AG08395 (cell line): ENCODE measurements around the gene AXIN2.

Source experiments
- DNase-seq: peaks from one replicate; pipeline ENCODE4 v3.0.0; 2012; ENCODE audit warnings: mixed read lengths, low spot score

Gene AXIN2

DNA sequence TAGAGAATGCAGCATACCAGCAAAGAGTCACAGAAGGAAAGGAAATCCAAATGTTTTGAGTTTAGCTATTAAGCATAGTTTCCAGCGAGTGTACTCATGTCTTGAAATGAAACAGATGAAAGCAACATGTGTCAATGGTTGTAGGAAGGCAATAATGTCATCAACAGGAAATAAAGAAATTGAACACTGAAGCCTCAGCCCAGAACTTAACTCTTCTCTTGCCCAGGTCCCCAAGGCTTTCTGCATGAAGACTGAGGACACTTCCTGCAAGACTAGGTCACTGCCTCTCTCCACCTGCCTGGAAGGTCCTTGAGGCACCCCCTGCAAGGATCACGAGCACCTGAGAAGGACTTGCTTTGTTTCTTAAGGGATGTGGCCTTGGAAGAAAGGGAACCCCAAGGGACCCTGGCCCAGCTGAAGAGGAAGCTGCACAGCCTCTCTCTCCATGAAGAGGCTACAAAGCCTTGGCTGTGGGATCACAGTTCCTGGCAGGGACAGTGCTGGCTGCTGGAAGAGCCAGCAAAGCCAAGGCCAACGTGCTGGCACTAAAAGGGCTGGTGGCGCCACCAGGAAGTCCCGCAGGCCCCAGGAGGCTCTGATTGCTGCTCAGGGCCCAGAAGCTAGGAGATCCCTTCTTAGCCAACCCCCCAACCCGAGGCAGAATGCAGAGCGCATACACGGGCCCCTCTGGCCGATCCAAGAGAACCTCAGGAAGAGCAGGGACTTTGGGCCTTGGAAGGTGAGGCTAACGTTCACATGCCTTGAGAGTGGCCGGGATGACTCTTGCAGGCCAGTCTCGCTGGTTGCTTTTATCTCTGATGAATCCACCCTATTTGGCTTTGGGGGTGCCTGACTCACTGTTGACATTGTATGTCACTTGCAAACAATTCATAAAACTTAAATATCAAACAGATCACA lies 23.4 kb upstream of the AXIN2 start:
- peak; percentile 47 for DNase-seq

DNA sequence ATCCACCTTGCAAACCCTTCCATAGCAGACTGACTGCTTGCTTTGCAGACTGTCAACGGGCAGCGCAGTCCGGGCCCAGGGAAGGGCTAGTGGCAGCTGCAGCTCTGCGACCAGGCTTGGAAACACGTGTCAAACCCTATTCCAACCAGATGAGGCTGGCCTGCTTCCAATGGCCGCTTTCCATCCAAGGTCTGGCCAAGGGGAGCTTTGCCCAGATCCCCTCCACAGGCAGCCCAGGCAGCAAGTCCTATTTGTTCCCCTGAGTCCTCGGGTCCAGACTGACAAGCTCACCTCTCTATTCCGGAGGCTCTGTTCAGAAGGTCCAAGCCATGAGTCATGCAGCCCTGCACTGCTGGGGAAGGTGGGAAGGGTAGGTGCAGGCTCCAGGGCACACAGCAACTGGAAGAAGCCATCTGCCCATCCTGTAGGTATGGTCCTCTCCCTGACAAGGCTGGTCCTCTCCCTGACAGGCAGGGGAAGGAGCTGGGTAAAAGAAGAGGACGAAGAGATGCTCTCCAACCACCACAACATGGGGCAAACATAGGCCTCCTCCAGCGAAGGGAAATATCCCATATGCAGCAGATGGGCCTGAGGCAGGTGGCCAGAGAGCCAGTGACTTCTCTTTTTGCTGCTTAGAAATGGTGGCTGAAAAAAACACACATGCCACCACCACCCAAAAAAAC lies 22.6 kb upstream of the AXIN2 start:
- DNase-seq = no peak

DNA sequence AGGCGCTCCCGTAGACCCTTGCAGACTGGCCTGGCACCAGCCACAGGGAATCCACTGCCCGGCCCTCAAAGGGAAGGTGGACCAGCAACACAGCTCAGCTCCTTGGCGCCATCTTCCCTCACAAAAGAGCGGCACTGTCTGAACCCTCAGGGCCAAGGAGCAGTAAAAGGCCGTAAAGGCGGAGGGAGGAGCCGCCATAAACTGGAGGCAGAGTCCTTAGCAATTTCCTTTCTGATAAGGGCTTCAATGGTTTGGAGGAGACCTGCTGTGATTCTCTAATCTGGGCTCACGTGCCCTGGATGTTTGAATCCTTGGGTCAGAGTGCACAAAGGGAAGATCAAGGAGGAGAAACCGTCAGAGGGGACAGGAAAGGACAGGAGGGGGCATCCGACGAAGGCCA lies 15.5 kb upstream of the AXIN2 start:
- DNase-seq = no peak

DNA sequence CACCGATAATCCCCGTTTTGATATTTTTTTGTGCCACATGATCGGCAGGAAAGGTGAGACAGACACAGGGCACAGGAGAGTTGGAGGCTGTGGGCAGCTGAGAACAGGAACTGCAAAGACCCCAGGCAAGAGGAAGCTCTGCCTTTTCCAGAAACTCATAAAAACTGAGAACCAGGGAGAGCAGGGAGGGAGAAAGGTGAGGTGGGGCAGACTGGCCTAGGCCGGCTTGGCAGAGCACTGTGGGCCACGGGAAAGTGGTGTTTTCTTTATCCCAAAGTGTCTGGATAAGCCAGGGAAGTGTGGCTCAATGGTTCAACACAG lies 11.8 kb upstream of the AXIN2 start:
- no peak for DNase-seq

GRCh38 chr17:65572581-65573281 lies 11.3 kb upstream of the AXIN2 start:
- no peak for DNase-seq

DNA sequence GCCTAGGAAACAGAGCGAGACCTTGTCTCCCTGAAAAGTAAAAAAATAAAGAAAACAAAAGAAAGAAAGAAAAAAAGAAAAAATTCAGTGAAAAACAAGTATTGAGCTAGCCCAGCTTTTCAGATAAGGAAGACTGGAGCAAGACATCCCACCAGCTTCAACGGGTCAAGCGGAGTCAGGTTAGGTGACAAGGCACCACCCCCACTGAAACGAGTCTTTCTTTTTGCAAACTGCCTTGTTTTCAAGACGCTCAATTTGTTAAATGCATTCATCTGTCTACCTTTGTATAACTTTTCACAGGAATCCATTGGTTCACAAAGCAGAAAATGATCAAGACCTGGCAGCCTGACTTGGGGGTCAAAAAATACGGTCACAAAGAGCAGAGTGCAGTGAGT lies 10.7 kb upstream of the AXIN2 start:
- DNase-seq = no peak

DNA sequence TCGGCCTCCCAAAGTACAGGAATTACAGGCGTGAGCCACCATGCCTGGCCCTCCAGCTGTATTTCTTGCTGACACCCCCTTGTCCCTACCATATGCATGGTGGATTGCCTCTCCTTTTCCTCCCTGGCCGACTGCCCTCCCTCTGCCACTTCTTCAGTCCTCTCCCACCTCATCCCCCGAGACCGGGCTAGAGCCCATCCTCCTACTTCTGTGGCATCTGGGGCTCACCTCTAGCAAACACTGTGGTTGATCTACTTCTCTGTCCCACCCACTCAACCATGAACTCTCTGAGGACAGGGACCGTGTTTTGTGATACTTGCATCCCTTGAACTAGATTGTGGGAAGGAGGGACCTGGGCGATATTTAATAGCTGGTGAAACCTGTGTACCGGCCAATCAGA lies 7.5 kb upstream of the AXIN2 start:
- no peak for DNase-seq

DNA sequence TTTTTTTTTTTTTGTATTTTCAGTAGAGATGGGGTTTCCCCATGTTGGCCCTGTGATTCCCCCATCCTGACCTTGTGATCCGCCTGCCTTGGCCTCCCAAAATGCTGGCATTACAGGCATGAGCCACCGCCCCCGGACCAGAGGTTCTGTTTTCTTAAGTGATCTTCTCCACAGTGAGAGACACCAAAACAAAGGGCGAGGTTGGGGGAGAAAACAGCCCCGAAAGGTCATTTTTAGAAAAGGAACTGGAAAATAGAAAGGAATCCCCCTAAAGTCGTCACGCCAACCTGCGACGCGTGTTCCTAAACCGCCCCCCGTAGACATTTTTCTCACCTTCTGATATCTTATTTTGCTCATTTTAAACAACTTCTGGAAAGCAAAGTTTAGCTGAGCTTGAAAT lies 6.1 kb upstream of the AXIN2 start:
- no peak for DNase-seq

DNA sequence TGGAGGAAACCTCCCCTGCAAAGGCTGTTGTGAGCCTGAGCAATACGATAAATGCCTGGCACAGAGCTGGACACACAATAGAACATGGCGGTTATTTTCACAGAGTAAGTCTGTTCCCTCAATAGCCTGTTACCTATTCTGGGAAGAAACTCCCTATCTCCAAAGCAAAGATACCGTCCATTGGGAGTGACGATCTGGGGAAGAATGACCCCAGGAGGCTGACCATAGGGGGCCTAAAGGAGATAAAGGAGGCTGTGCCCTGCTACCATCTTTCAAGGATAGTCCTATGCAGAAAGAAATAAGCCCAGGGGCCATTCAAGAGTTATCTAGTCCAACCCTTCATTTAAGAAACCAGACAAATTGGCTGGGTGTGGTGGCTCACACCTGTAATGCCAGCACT lies 4.1 kb upstream of the AXIN2 start:
- DNase-seq = no peak

- no peak for DNase-seq
Measured at GRCh38 chr17:65564793-65565192, 3.3 kb upstream of the AXIN2 start.

GRCh38 chr17:65562206-65562531 lies 721 bp upstream of the AXIN2 start:
- DNase-seq = no peak

DNA sequence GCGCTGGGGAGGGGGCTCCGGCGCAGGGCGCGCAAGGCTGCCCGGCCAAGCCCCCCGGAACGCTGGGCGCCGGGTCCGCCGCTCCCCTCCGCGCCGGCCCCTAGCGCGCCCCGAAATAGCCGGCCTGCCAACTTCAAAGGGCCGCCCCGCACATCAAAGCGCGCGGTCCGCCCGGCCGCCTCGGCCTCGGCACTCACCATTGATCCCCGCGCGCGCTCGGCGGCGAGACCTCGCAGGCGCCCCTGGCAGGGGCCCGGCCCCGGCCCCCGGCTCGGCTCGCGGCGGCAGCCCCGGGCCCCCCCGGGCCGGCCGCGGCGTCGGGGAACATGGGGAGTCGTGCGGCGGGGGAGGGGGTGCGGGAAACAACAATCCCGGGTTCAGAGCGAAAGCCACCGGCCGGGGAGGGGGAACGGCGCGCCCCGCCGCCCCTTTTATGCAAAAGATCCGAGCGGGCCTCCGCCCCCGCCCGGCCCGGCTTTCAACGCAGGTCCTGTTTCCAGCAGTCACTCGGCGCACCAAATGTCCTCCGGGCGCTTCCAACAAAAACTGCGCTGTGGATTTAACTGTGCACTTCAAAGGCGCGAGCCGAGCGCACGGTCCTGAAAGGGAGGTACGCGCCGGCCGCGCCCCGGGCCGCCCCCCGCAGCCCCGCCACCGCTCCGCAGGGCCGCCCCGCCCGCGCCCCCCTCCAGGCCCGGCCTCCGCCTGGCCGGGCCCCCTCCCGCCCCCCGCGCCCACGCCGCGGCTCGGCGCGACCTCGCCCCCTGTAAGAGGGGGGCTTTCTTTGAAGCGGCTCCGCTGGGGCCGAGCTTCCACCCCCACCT lies 608 bp downstream of the AXIN2 start:
- DNase-seq = peak; percentile 63

DNA sequence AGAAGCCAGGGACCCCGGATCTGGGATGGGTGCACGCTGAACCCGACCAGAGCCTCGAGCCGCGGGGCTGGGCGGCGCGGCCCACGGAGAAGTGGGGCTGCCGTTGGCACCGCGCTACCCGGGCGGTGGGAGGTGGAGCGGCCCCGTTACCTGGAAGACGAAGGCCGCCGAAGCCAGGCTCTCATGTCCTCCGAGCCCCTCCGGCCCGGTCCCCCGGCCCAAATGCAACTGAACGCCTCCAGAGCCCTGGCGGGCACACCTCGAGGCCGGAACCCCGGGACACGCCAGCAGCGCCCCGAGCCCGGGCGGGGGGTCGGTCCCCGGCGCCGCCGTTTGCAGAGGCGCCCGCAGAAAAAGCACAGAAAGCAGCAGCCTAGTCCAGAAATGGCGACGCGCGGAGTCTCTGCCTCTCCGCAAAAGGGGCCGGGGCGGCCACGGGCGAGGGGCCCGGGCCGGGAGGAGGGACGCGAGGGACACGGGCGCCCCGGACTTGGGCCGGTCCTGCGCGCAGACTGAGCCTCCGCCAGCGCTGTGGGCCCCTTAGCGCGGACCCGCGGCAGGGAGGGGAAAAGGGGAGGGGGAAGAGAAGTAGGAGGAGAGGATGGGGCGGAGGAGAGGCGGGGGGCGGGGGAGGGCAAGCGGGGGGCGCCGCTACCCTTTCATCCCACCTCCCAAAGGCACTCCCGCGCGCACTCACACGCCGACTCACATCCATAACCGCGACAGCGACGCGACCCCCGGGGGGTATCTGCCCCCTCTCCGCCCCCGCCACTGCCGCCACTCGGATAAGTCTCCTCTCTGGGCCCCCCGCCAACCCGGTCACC lies 1.4 kb downstream of the AXIN2 start:
- DNase-seq = no peak

GRCh38 chr17:65559461-65559803 lies 2.0 kb downstream of the AXIN2 start:
- no peak for DNase-seq

- no peak for DNase-seq
Measured at GRCh38 chr17:65558683-65559460, 2.6 kb downstream of the AXIN2 start.

- no peak for DNase-seq
Measured at GRCh38 chr17:65558311-65558682, 3.2 kb downstream of the AXIN2 start.

GRCh38 chr17:65557349-65558310 lies 3.8 kb downstream of the AXIN2 start:
- DNase-seq = peak; percentile 58

DNA sequence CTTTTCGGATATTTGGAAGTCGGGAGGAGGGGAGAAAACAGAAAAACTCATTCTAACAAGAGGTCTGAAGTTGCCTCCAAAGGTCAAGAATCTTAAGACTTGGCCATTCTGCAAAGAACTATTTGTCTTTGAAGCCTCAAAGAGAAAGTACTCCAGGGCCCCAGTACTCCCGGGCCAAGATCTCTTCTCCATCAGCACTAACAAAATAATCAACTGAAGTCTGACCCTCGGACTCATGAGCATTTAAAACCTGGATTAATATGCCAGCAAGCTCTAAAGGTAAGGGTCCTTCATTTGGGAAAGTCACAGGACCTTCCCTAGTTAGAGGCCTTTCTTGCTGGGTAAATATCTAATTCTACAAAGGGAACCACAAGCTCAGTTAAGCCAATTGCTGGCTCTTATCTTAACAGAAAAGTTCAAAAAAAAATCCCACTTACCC lies 4.5 kb downstream of the AXIN2 start:
- no peak for DNase-seq
